Measurements from ENCODE around the gene SLC9A8.

- no peak for TF ChIP-seq CTCF (conservative IDR thresholded peaks at IDR 0.05)
- TF ChIP-seq ZFX (IDR thresholded peaks at IDR 0.05) = no peak
These were observed 6.2 kb downstream of the SLC9A8 start for GRCh38 chr20:49818816-49819215.
